Gastroesophageal sphincter (tissue), 4 donors: ENCODE measurements around the gene FANCG. TPM values are rescaled to one million over a fixed set of nuclear protein-coding genes. Genes with fewer than 3 reads are reported as not detected.
A peak's percentile ranks its signal among the peaks of the same experiment; 100 is the strongest.

ENCODE experiments used
- ATAC-seq: fragments of 150-250 bp; one replicate; pipeline ENCODE4 v1.9.1; 2016; ENCODE audit warnings: mild to moderate bottlenecking, moderate library complexity
- H3K27ac ChIP-seq, 4 donors: fragments of 200-600 bp; sonication (generic) in 3 of 4; 1 replicate in 3 of 4; 2 replicates in 1 of 4; pipeline ENCODE4 v1.5.1; 2016 to 2019
- H3K27me3 ChIP-seq: fragments of 200-600 bp; sonication (generic); one replicate; pipeline ENCODE4 v1.5.1; 2019
- H3K36me3 ChIP-seq, 2 donors: fragments of 200-600 bp; sonication (generic); one replicate each; pipeline ENCODE4 v1.5.1; 2019; ENCODE audit warnings: control low read depth in 1 of 2
- H3K4me1 ChIP-seq, 3 donors: fragments of 200-600 bp; sonication (generic); 1 replicate in 2 of 3; 2 replicates in 1 of 3; pipeline ENCODE4 v1.5.1; 2016 to 2019; ENCODE audit warnings: control low read depth in 2 of 3
- H3K4me3 ChIP-seq, 2 donors: fragments of 200-600 bp; sonication (generic); one replicate each; pipeline ENCODE4 v1.5.1; 2019; ENCODE audit warnings: mild to moderate bottlenecking in 1 of 2, moderate library complexity in 1 of 2
- H3K9me3 ChIP-seq, 3 donors: fragments of 200-600 bp; sonication (generic); one replicate each; pipeline ENCODE4 v1.5.1; 2017 to 2019; ENCODE audit warnings: control low read depth in 2 of 3
- CTCF ChIP-seq, 4 experiments: fragments of 200-600 bp in 2 of 4; fragments of 450-650 bp in 2 of 4; sonication (generic) in 1 of 4; IDR thresholded peaks; one replicate each; pipeline ENCODE4 v1.5.1; 2017 to 2019; ENCODE audit warnings: antibody characterized with exemption in 4 of 4, mild to moderate bottlenecking in 2 of 4, moderate library complexity in 2 of 4
- EP300 ChIP-seq: sonication (generic); formaldehyde crosslinking; IDR thresholded peaks from one replicate; pipeline ENCODE4 v1.6.1; 2017; ENCODE audit warnings: antibody characterized with exemption, mild to moderate bottlenecking
- POLR2A ChIP-seq, 2 donors: fragments of 450-650 bp; IDR thresholded peaks; one replicate each; pipeline ENCODE4 v1.6.1; 2017; ENCODE audit warnings: antibody characterized with exemption in 2 of 2, mild to moderate bottlenecking in 2 of 2, moderate library complexity in 1 of 2
- POLR2AphosphoS5 ChIP-seq: sonication (generic); formaldehyde crosslinking; IDR thresholded peaks from one replicate; pipeline ENCODE4 v1.6.1; 2017; ENCODE audit warnings: antibody characterized with exemption
- WGBS, 2 donors: methylation state at CpG; one replicate each; pipeline ENCODE4 v1.1.5; 2018; ENCODE audit warnings: low coverage in 1 of 2; 5-methylcytosine and 5-hydroxymethylcytosine counted together
- total RNA-seq, 4 donors: library from RNA; depleted of rRNA; stranded (reverse); fragments of >200 nt; gene quantifications; one replicate each; pipeline ENCODE4 v1.1.0, GENCODE V29; 2016

Gene FANCG
- total RNA-seq, 4 donors from 2014 or later = 3.0 to 7.2 (median 5.1) TPM

- Histone ChIP-seq H3K27ac (no peak overlapping the region), H3K4me3 (no peak overlapping the region), H3K9me3 (no peaks in the 10 kb centered on the region), H3K4me1 (no peaks in the 10 kb centered on the region), H3K36me3 (peaks cover 7 to 97% of the 10 kb centered on the region in 2 donors), H3K27me3 (no peaks in the 10 kb centered on the region)
- TF ChIP-seq POLR2A (IDR thresholded peaks at IDR 0.05) (no peak), POLR2AphosphoS5 (no peak), EP300 (no peak), CTCF (IDR thresholded peaks at IDR 0.05) (no peak)
- WGBS, 2 donors = 82 to 84% methylated on average over 4 to 7 of the region's 9 CpGs
- no peak for ATAC-seq
These were observed 23.0 kb downstream of the FANCG start for GRCh38 chr9:35056571-35057270.

GRCh38 chr9:35054871-35055644, 24.7 kb downstream of the FANCG start:
- 87 to 88% methylated on average over 10 to 12 of the region's 14 CpGs for WGBS, 2 donors
- H3K4me3 ChIP-seq = no peak overlapping the region
- peaks cover 2 to 87% of the 10 kb centered on the region in 2 donors for H3K36me3 ChIP-seq
- H3K27ac ChIP-seq = no peak overlapping the region
- peaks cover 0 to 9% (median 0%) of the 10 kb centered on the region in 3 donors for H3K4me1 ChIP-seq
- TF ChIP-seq POLR2AphosphoS5 = no peak
- no peak for TF ChIP-seq EP300
- no peak for TF ChIP-seq POLR2A (IDR thresholded peaks at IDR 0.05)
- TF ChIP-seq CTCF (IDR thresholded peaks at IDR 0.05) = no peak
- ATAC-seq = no peak
- H3K27me3 ChIP-seq = no peaks in the 10 kb centered on the region
- no peaks in the 10 kb centered on the region for H3K9me3 ChIP-seq

DNA sequence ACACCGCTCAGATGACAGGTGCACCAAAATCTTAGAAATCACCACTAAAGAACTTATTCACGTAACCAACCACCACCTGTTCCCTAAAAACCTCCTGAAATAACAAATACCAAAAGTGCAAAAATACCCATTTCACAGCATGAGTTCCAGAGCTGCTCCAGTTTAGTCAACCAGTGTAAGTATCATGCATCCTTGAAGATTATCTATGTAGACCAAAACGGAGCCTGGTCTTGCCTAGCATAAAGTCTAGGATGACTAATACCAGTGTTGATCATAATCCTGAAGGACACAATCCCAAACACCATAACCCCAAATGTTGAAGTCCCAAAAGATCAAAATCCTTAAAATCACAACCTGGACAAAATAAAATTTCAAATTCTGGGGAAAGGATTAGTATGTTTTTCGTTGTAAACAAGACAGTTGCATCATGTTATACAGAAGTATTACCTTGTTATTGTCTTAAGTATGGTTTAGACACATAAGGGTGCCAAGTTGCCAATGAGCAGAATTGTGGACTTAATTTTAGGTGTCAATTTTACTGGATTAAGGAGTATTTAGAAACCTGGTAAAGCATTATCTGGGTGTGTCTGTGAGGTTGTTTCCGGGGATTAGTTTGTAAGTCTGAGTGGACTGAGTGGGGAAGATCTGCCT, 25.4 kb downstream of the FANCG start:
- ATAC-seq = no peak
- Histone ChIP-seq H3K36me3 (peaks cover 0 to 87% of the 10 kb centered on the region in 2 donors), H3K4me1 (peaks cover 0 to 9% (median 0%) of the 10 kb centered on the region in 3 donors), H3K9me3 (no peaks in the 10 kb centered on the region), H3K27ac (no peak overlapping the region), H3K27me3 (no peaks in the 10 kb centered on the region), H3K4me3 (no peak overlapping the region)
- WGBS, 2 donors = 65 to 74% methylated on average over 5 of the region's 5 CpGs
- TF ChIP-seq CTCF (IDR thresholded peaks at IDR 0.05) (no peak), EP300 (no peak), POLR2AphosphoS5 (no peak), POLR2A (IDR thresholded peaks at IDR 0.05) (no peak)

DNA sequence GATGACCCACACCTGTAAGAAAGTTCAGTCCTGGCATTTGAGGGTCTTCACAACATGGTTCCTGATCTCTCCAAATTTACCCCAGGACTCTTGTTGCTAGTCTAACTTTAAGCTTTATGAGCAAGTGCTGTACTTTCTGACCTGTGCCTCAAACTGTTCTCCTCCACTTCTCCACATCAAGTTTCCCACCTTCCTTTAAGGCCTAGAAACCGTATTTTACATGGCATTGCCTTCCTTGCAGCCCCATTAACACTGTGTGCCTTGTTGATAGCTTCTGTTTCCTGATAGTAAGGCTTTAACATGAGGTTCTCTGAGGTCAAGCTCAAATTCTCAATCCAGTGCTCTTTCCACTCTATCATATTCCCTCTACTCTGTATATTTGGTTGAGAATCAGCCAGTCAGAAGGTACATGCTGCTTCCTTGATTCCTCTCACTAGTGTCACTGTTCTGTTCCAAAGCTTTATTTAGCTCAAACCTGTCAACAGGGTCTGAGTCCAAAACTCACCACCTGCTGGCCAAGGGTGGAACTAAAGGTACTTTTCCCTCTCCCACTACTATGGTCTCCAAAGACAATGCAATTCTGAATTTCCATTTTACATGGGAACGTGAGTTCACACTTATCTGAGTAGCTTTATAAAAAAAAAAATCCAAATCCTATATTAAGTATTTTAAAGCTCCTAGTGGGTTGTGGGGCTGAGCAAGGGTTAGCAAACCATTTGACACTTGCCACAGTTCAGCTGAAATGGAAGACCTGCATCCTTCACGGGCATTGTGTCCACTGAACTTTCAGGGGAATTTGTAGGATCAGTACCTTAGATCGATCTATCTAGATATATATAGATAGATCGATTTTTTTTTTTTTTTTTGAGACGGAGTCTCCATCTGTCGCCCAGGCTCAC, 28.4 kb downstream of the FANCG start:
- no peaks in the 10 kb centered on the region for H3K9me3 ChIP-seq
- peaks cover 0 to 81% of the 10 kb centered on the region in 2 donors for H3K36me3 ChIP-seq
- peaks cover 0 to 9% (median 0%) of the 10 kb centered on the region in 3 donors for H3K4me1 ChIP-seq
- ATAC-seq = peak; percentile 85
- H3K27ac ChIP-seq = peak overlapping the region; percentile 68 to 79 (median 72)
- H3K27me3 ChIP-seq = no peaks in the 10 kb centered on the region
- no peak overlapping the region for H3K4me3 ChIP-seq
- 80 to 82% methylated on average over 6 of the region's 7 CpGs for WGBS, 2 donors
- TF ChIP-seq EP300 = no peak
- peak; percentile 54 to 81 (median 72) for TF ChIP-seq CTCF (IDR thresholded peaks at IDR 0.05)
- no peak for TF ChIP-seq POLR2A (IDR thresholded peaks at IDR 0.05)
- TF ChIP-seq POLR2AphosphoS5 = peak; percentile 38
